Effector memory CD8-positive, alpha-beta T cell (primary cell): ENCODE results near the gene KIFC3.
"Not testable (repeated sequence)": the region's sequence is repeated elsewhere in the genome, so short reads cannot be mapped to it uniquely, and the experiment has no call there.

Experiments used
- ATAC-seq: fragments of 150-1000 bp; cut with Tn5 transposase; replicated peaks from 2 replicates; pipeline ENCODE4 v1.10.0; 2021; ENCODE audit warnings: mild to moderate bottlenecking, moderate library complexity
- DNase-seq, 3 experiments: peaks; one replicate each; pipeline ENCODE4 v3.0.0; 2021
- H3K27ac Mint-ChIP-seq, 2 donors: one replicate each; pipeline ENCODE4 v1.8.0; 2022; ENCODE audit warnings: mild to moderate bottlenecking in 2 of 2, mixed read lengths in 2 of 2, moderate library complexity in 2 of 2
- H3K27me3 Mint-ChIP-seq, 2 donors: one replicate each; pipeline ENCODE4 v1.8.0; 2022; ENCODE audit warnings: mixed read lengths in 2 of 2
- H3K36me3 Mint-ChIP-seq: one replicate; pipeline ENCODE4 v1.8.0; 2022; ENCODE audit warnings: mild to moderate bottlenecking, moderate library complexity, mixed read lengths; ENCODE audit not compliant: insufficient read depth
- H3K4me1 Mint-ChIP-seq, 2 donors: one replicate each; pipeline ENCODE4 v1.8.0; 2022; ENCODE audit warnings: low read depth in 2 of 2, mixed read lengths in 2 of 2
- H3K4me3 Mint-ChIP-seq, 2 donors: one replicate each; pipeline ENCODE4 v1.8.0; 2022; ENCODE audit warnings: mild to moderate bottlenecking in 2 of 2, mixed read lengths in 2 of 2, moderate library complexity in 2 of 2
- H3K9me3 Mint-ChIP-seq, 2 donors: one replicate each; pipeline ENCODE4 v1.8.0; 2022; ENCODE audit warnings: mixed read lengths in 2 of 2

The KIFC3 gene

GRCh38 chr16:57818377-57819064 is 16.2 kb upstream of the KIFC3 start:
- ATAC-seq: no peak
- Mint-ChIP-seq H3K27ac (peak overlapping the region in 1 of 2 donors; percentile 93), H3K36me3 (peaks cover 5% of the 10 kb centered on the region), H3K9me3 (no peaks in the 10 kb centered on the region), H3K27me3 (no peaks in the 10 kb centered on the region), H3K4me1 (peaks cover 19 to 31% of the 10 kb centered on the region in 2 donors), H3K4me3 (no peak overlapping the region)
- no peak for DNase-seq

GRCh38 chr16:57817680-57818079 is 15.4 kb upstream of the KIFC3 start:
- H3K4me1 Mint-ChIP-seq: peaks cover 19 to 33% of the 10 kb centered on the region in 2 donors
- no peak for DNase-seq
- ATAC-seq: no peak
- peak overlapping the region in 1 of 2 donors; percentile 93 for H3K27ac Mint-ChIP-seq
- H3K9me3 Mint-ChIP-seq: no peaks in the 10 kb centered on the region
- no peaks in the 10 kb centered on the region for H3K27me3 Mint-ChIP-seq
- peaks cover 5% of the 10 kb centered on the region for H3K36me3 Mint-ChIP-seq
- no peak overlapping the region for H3K4me3 Mint-ChIP-seq

- ATAC-seq: peak; percentile 84
- Mint-ChIP-seq H3K9me3 (no peaks in the 10 kb centered on the region), H3K36me3 (peaks cover 5% of the 10 kb centered on the region), H3K27me3 (no peaks in the 10 kb centered on the region), H3K27ac (peak overlapping the region; percentile 74 to 93), H3K4me3 (peak overlapping the region; percentile 60 to 77), H3K4me1 (peaks cover 23 to 36% of the 10 kb centered on the region in 2 donors)
- peak; percentile 46 to 58 (median 58) for DNase-seq
These were observed 13.9 kb upstream of the KIFC3 start for GRCh38 chr16:57815987-57816745.

GRCh38 chr16:57814896-57815295 is 12.6 kb upstream of the KIFC3 start:
- Mint-ChIP-seq H3K36me3 (peaks cover 13% of the 10 kb centered on the region), H3K4me3 (peak overlapping the region in 1 of 2 donors; percentile 77), H3K27me3 (no peaks in the 10 kb centered on the region), H3K4me1 (peaks cover 35 to 49% of the 10 kb centered on the region in 2 donors), H3K27ac (peak overlapping the region in 1 of 2 donors; percentile 93), H3K9me3 (no peaks in the 10 kb centered on the region)
- DNase-seq (peak in 2 of 3 experiments; percentile 20 to 23), ATAC-seq (peak; percentile 38)

- H3K36me3 Mint-ChIP-seq: peaks cover 13% of the 10 kb centered on the region
- H3K4me3 Mint-ChIP-seq: no peak overlapping the region
- ATAC-seq (no peak), DNase-seq (no peak)
- H3K9me3 Mint-ChIP-seq: no peaks in the 10 kb centered on the region
- peak overlapping the region; percentile 52 to 59 for H3K27ac Mint-ChIP-seq
- peaks cover 41 to 56% of the 10 kb centered on the region in 2 donors for H3K4me1 Mint-ChIP-seq
- no peaks in the 10 kb centered on the region for H3K27me3 Mint-ChIP-seq
These were observed 11.2 kb upstream of the KIFC3 start for GRCh38 chr16:57813466-57813865.

- H3K27me3 Mint-ChIP-seq, DNase-seq, ATAC-seq, H3K9me3 Mint-ChIP-seq: not testable (repeated sequence)
- peaks cover 39 to 58% of the 10 kb centered on the region in 2 donors for H3K4me1 Mint-ChIP-seq
- H3K36me3 Mint-ChIP-seq: peaks cover 13% of the 10 kb centered on the region
- peak overlapping the region in 1 of 2 donors; percentile 9 for H3K4me3 Mint-ChIP-seq
- H3K27ac Mint-ChIP-seq: peak overlapping the region; percentile 92 to 94
These were observed 9.0 kb upstream of the KIFC3 start for GRCh38 chr16:57811340-57811739.

GRCh38 chr16:57810197-57811031 is 8.1 kb upstream of the KIFC3 start:
- ATAC-seq (peak; percentile 97), DNase-seq (peak; percentile 78 to 82 (median 82))
- Mint-ChIP-seq H3K36me3 (peaks cover 13% of the 10 kb centered on the region), H3K4me3 (peak overlapping the region; percentile 78 to 79), H3K4me1 (peaks cover 30 to 49% of the 10 kb centered on the region in 2 donors), H3K9me3 (no peaks in the 10 kb centered on the region), H3K27ac (peak overlapping the region; percentile 92 to 94), H3K27me3 (no peaks in the 10 kb centered on the region)

GRCh38 chr16:57809276-57810196 is 7.2 kb upstream of the KIFC3 start:
- peak overlapping the region; percentile 78 to 79 for H3K4me3 Mint-ChIP-seq

GRCh38 chr16:57808589-57809228 is 6.4 kb upstream of the KIFC3 start:
- DNase-seq (no peak), ATAC-seq (no peak)
- H3K27ac Mint-ChIP-seq: peak overlapping the region; percentile 66 to 70
- no peaks in the 10 kb centered on the region for H3K9me3 Mint-ChIP-seq
- peak overlapping the region; percentile 66 to 82 for H3K4me3 Mint-ChIP-seq
- peaks cover 8% of the 10 kb centered on the region for H3K36me3 Mint-ChIP-seq
- peaks cover 26 to 34% of the 10 kb centered on the region in 2 donors for H3K4me1 Mint-ChIP-seq
- no peaks in the 10 kb centered on the region for H3K27me3 Mint-ChIP-seq

More at GRCh38 chr16:57809276-57810196, 7.2 kb upstream of the KIFC3 start:
- DNase-seq (no peak), ATAC-seq (no peak)
- H3K27ac Mint-ChIP-seq: peak overlapping the region; percentile 92 to 94
- no peaks in the 10 kb centered on the region for H3K27me3 Mint-ChIP-seq
- peaks cover 11% of the 10 kb centered on the region for H3K36me3 Mint-ChIP-seq
- peaks cover 26 to 42% of the 10 kb centered on the region in 2 donors for H3K4me1 Mint-ChIP-seq
- no peaks in the 10 kb centered on the region for H3K9me3 Mint-ChIP-seq

- Mint-ChIP-seq H3K27me3 (no peaks in the 10 kb centered on the region), H3K36me3 (peaks cover 10% of the 10 kb centered on the region), H3K4me3 (peak overlapping the region; percentile 66 to 82), H3K4me1 (peaks cover 29 to 31% of the 10 kb centered on the region in 2 donors), H3K27ac (peak overlapping the region; percentile 66 to 70), H3K9me3 (no peaks in the 10 kb centered on the region)
- ATAC-seq: peak; percentile 23
- peak; percentile 35 to 45 (median 39) for DNase-seq
These were observed 5.8 kb upstream of the KIFC3 start for GRCh38 chr16:57807968-57808528.

- Mint-ChIP-seq H3K4me3 (peak overlapping the region; percentile 66 to 82), H3K4me1 (peaks cover 35 to 36% of the 10 kb centered on the region in 2 donors), H3K9me3 (no peaks in the 10 kb centered on the region), H3K27me3 (no peaks in the 10 kb centered on the region), H3K36me3 (peaks cover 17% of the 10 kb centered on the region), H3K27ac (peak overlapping the region in 1 of 2 donors; percentile 17)
- ATAC-seq (no peak), DNase-seq (no peak)
These were observed 5.1 kb upstream of the KIFC3 start for GRCh38 chr16:57807252-57807967.
